ENCODE results near the gene CYTIP.

GRCh38 chr2:157367704-157368103 is 76.2 kb downstream of the CYTIP start:
- TF ChIP-seq CTCF (IDR thresholded peaks at IDR 0.05), result no peak
- TF ChIP-seq POLR2A (IDR thresholded peaks at IDR 0.05), result no peak
